K562 (cell line): ENCODE results near the gene SERTAD1. TPM values are rescaled to one million over a fixed set of nuclear protein-coding genes. Genes with fewer than 3 reads are reported as not detected.

Source experiments
- ELF4 ChIP-seq: fragments of 450-650 bp; formaldehyde crosslinking; IDR thresholded peaks from 2 replicates; pipeline ENCODE4 v1.4.0; 2022; ENCODE audit warnings: missing genetic modification characterization
- GATA2 ChIP-seq: sonication (generic); formaldehyde crosslinking; IDR thresholded peaks from 2 replicates; pipeline ENCODE4 v1.4.0; 2020; ENCODE audit warnings: mild to moderate bottlenecking, missing genetic modification reagents
- IFI16 ChIP-seq: fragments of 250-450 bp; sonication (Bioruptor Pico); IDR thresholded peaks from 2 replicates; pipeline ENCODE4 v2.1.2; 2022; ENCODE audit warnings: mild to moderate bottlenecking, inconsistent platforms
- MXI1 ChIP-seq: IDR thresholded peaks from 2 replicates; pipeline ENCODE4 v1.6.1; 2011; ENCODE audit warnings: low read depth, mild to moderate bottlenecking, improper control_type of control experiment, low read length
- RBFOX2 ChIP-seq: fragments of 200-400 bp; formaldehyde crosslinking; IDR thresholded peaks from 2 replicates; pipeline ENCODE4 v1.6.1; 2017; ENCODE audit warnings: low read depth, mild to moderate bottlenecking, low read length, moderate library complexity
- RCOR1 ChIP-seq, 2 experiments: IDR thresholded peaks; 2 replicates each; pipeline ENCODE4 v1.6.1; 2012; ENCODE audit warnings: low read depth in 2 of 2, low read length in 2 of 2, borderline replicate concordance in 1 of 2, improper control_type of control experiment in 1 of 2
- RFX1 ChIP-seq: fragments of 450-650 bp; IDR thresholded peaks from 2 replicates; pipeline ENCODE4 v1.6.1; 2016; ENCODE audit warnings: mild to moderate bottlenecking, moderate library complexity
- SAFB ChIP-seq: fragments of 200-400 bp; formaldehyde crosslinking; IDR thresholded peaks from 2 replicates; pipeline ENCODE4 v1.6.1; 2017; ENCODE audit warnings: low read depth, low read length, borderline replicate concordance
- polyA plus RNA-seq, 8 experiments: library from polyadenylated mRNA; depleted of rRNA in 4 of 8; stranded (reverse) in 5 of 8; unstranded in 3 of 8; fragments of >200 nt; fragmentation: Nextera tagmentation in 2 of 8; fragmentation: Illumina TruSeq in 1 of 8; extraction: Ambion mirVana in 2 of 8; extraction: Trizol in 1 of 8; gene quantifications; 2 replicates each; pipeline versions ENCODE4 v1.2.1 to v1.2.3, GENCODE V29; 2011 to 2014; ENCODE audit warnings: inconsistent platforms in 1 of 8, missing spikeins in 1 of 8
- total RNA-seq, 7 experiments: library from RNA; depleted of rRNA in 6 of 7; stranded (reverse); fragments of >200 nt in 6 of 7; fragmentation: Illumina TruSeq in 2 of 7; extraction: Trizol in 2 of 7; gene quantifications; 2 replicates each; pipeline versions ENCODE4 v1.2.1 to v1.2.3, GENCODE V29; 2011 to 2021; ENCODE audit warnings: low replicate concordance in 1 of 7
- TF ChIP-seq, protein P1 (sequence below): fragments of 450-650 bp; IDR thresholded peaks from 2 replicates; pipeline ENCODE4 v1.6.1; 2016; ENCODE audit warnings: low read depth
- TF ChIP-seq, protein P2 (sequence below): fragments of 250-450 bp; sonication (Bioruptor Pico); IDR thresholded peaks from 2 replicates; pipeline ENCODE4 v1.4.0; 2020; ENCODE audit warnings: borderline replicate concordance

The SERTAD1 gene
- total and polyA plus RNA-seq, 9 of the 15 experiments (the other 6 are each of a cell fraction or from before 2014, with no cell fraction given), result 0.15 to 8.7 (median 4.9) TPM

DNA sequence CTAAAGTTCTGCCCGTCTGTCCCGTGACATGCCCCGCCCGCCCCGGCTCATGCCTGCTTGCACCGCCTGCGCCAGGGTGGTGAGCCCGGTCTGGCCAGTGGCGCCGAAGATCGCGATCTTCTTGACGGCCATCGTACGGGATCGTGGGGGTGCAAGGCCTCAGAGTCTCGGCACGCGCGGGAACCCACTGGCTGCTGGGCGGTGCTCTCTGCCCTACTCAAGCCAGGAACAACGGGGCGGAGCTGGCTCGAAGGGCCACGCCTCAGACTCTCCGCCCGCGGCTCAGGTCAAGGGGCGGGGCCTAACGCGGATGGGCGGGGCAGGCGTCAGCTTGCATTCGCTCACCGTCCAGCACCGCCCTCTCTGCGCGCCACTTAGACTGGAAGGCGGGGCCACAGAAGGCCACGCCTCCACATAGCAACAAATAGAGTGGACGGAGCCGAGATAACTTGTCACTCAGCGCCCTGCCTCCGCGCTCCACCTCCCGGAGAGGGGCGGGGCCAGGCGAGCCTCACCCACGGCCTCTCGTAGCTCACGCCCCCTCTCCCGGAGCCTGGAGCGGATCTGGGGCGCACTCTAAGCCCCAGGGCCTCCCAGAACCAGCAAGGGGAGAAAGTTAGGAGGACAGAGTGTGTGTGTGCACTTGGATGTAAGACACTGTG lies 39.9 kb upstream of the SERTAD1 start, which contains the start of gene BLVRB (continued):
- TF ChIP-seq, protein P1, sequence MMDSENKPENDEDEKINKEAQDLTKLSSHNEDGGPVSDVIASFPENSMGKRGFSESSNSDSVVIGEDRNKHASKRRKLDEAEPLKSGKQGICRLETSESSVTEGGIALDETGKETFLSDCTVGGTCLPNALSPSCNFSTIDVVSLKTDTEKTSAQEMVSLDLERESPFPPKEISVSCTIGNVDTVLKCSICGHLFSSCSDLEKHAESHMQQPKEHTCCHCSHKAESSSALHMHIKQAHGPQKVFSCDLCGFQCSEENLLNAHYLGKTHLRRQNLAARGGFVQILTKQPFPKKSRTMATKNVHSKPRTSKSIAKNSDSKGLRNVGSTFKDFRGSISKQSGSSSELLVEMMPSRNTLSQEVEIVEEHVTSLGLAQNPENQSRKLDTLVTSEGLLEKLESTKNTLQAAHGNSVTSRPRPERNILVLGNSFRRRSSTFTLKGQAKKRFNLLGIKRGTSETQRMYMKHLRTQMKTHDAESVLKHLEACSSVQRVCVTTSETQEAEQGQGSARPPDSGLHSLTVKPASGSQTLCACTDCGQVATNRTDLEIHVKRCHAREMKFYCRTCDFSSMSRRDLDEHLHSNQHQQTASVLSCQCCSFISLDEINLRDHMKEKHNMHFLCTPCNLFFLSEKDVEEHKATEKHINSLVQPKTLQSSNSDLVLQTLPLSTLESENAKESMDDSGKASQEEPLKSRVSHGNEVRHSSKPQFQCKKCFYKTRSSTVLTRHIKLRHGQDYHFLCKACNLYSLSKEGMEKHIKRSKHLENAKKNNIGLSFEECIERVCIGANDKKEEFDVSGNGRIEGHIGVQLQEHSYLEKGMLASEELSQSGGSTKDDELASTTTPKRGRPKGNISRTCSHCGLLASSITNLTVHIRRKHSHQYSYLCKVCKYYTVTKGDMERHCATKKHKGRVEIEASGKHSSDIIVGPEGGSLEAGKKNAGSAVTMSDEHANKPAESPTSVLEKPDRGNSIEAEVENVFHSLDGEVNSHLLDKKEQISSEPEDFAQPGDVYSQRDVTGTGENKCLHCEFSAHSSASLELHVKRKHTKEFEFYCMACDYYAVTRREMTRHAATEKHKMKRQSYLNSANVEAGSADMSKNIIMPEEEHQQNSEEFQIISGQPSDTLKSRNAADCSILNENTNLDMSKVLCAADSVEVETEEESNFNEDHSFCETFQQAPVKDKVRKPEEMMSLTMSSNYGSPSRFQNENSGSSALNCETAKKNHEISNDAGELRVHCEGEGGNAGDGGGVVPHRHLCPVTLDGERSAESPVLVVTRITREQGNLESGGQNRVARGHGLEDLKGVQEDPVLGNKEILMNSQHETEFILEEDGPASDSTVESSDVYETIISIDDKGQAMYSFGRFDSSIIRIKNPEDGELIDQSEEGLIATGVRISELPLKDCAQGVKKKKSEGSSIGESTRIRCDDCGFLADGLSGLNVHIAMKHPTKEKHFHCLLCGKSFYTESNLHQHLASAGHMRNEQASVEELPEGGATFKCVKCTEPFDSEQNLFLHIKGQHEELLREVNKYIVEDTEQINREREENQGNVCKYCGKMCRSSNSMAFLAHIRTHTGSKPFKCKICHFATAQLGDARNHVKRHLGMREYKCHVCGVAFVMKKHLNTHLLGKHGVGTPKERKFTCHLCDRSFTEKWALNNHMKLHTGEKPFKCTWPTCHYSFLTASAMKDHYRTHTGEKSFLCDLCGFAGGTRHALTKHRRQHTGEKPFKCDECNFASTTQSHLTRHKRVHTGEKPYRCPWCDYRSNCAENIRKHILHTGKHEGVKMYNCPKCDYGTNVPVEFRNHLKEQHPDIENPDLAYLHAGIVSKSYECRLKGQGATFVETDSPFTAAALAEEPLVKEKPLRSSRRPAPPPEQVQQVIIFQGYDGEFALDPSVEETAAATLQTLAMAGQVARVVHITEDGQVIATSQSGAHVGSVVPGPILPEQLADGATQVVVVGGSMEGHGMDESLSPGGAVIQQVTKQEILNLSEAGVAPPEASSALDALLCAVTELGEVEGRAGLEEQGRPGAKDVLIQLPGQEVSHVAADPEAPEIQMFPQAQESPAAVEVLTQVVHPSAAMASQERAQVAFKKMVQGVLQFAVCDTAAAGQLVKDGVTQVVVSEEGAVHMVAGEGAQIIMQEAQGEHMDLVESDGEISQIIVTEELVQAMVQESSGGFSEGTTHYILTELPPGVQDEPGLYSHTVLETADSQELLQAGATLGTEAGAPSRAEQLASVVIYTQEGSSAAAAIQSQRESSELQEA, result no peak
- TF ChIP-seq RFX1, result peak; percentile 69
- 0 out of 2 replicates have a peak, but pooled peaks have one; percentile 41 for TF ChIP-seq IFI16 (CRISPR knock-in tag)
- TF ChIP-seq RCOR1 (IDR thresholded peaks at IDR 0.05; ENCODE audit: borderline replicate concordance in 1 of 2, low read depth in 2 of 2, low read length in 2 of 2), result peak in 1 of 2 experiments; percentile 25; a peak in 1 of 4 replicates
- peak; percentile 89; the same call in 1 of the 2 replicates for TF ChIP-seq ELF4
- TF ChIP-seq, protein P2, sequence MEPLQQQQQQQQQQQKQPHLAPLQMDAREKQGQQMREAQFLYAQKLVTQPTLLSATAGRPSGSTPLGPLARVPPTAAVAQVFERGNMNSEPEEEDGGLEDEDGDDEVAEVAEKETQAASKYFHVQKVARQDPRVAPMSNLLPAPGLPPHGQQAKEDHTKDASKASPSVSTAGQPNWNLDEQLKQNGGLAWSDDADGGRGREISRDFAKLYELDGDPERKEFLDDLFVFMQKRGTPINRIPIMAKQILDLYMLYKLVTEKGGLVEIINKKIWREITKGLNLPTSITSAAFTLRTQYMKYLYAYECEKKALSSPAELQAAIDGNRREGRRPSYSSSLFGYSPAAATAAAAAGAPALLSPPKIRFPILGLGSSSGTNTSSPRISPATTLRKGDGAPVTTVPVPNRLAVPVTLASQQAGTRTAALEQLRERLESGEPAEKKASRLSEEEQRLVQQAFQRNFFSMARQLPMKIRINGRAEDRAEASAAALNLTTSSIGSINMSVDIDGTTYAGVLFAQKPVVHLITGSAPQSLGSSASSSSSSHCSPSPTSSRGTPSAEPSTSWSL (CRISPR knock-in tag), result 0 out of 2 replicates have a peak, but pooled peaks have one; percentile 18
- peak; percentile 98 for TF ChIP-seq RBFOX2
- peak; percentile 93 for TF ChIP-seq SAFB
- TF ChIP-seq GATA2 (CRISPR knock-in tag), result peak; percentile 64
- 0 out of 2 replicates have a peak, but pooled peaks have one; percentile 15 for TF ChIP-seq MXI1
